Ramos (cell line): Measurements from ENCODE around the gene DLG2.

Experiments used
- in situ Hi-C: fragments of 300-500 bp; cut with MboI; formaldehyde crosslinking; loops from one replicate; pipeline ENCODE4 v1.14.3; 2022; ENCODE audit warnings: low sequenced_read_pairs; ENCODE audit not compliant: unreplicated experiment

DLG2 gene

GRCh38 chr11:84558085-84558905 lies 1068.8 kb downstream of the DLG2 start:
- in situ Hi-C loops: loop anchor here (25.0 kb wide), 2 partner anchors 721 to 1029 kb away; no protein-coding TSS in a partner anchor

GRCh38 chr11:84552791-84553190 lies 1074.4 kb downstream of the DLG2 start:
- in situ Hi-C loops: loop anchor here (25.0 kb wide), 2 partner anchors 715 to 1035 kb away; no protein-coding TSS in a partner anchor

GRCh38 chr11:84549217-84549616 lies 1077.9 kb downstream of the DLG2 start:
- in situ Hi-C loops: no loop called here

GRCh38 chr11:84544566-84544965 lies 1082.6 kb downstream of the DLG2 start:
- in situ Hi-C loops: no loop called here

GRCh38 chr11:84543367-84544159 lies 1083.6 kb downstream of the DLG2 start:
- in situ Hi-C loops: no loop called here

- in situ Hi-C loops: no loop called here
Observed at GRCh38 chr11:84541731-84542340, 1085.3 kb downstream of the DLG2 start.

- in situ Hi-C loops: no loop called here
Observed at GRCh38 chr11:84536456-84536855, 1090.7 kb downstream of the DLG2 start.

GRCh38 chr11:84532364-84532763 lies 1094.8 kb downstream of the DLG2 start:
- in situ Hi-C loops: no loop called here

GRCh38 chr11:84526250-84526649 lies 1100.9 kb downstream of the DLG2 start:
- in situ Hi-C loops: no loop called here

GRCh38 chr11:84524422-84525051 lies 1102.6 kb downstream of the DLG2 start:
- in situ Hi-C loops: no loop called here

- in situ Hi-C loops: no loop called here
Observed at GRCh38 chr11:84522331-84522730, 1104.8 kb downstream of the DLG2 start.

- in situ Hi-C loops: no loop called here
Observed at GRCh38 chr11:84518631-84519183, 1108.4 kb downstream of the DLG2 start.

- in situ Hi-C loops: no loop called here
Observed at GRCh38 chr11:84514436-84514835, 1112.7 kb downstream of the DLG2 start.

GRCh38 chr11:84503503-84503902 lies 1123.6 kb downstream of the DLG2 start:
- in situ Hi-C loops: no loop called here

- in situ Hi-C loops: no loop called here
Observed at GRCh38 chr11:84501750-84502149, 1125.4 kb downstream of the DLG2 start.

GRCh38 chr11:84497981-84498411 lies 1129.1 kb downstream of the DLG2 start:
- in situ Hi-C loops: no loop called here

GRCh38 chr11:84497181-84497580 lies 1130.0 kb downstream of the DLG2 start:
- in situ Hi-C loops: no loop called here

GRCh38 chr11:84496122-84496521 lies 1131.0 kb downstream of the DLG2 start:
- in situ Hi-C loops: no loop called here

- in situ Hi-C loops: no loop called here
Observed at GRCh38 chr11:84480131-84480530, 1147.0 kb downstream of the DLG2 start.

- in situ Hi-C loops: no loop called here
Observed at GRCh38 chr11:84476581-84476980, 1150.6 kb downstream of the DLG2 start.
